Inferior parietal cortex (tissue), 1 donor: ENCODE results near the gene HPCAL1.

Experiments
- DNase-seq: peaks from one replicate; pipeline ENCODE4 v3.0.0-alpha.2; 2016; ENCODE audit errors: extremely low spot score

Gene HPCAL1

DNA sequence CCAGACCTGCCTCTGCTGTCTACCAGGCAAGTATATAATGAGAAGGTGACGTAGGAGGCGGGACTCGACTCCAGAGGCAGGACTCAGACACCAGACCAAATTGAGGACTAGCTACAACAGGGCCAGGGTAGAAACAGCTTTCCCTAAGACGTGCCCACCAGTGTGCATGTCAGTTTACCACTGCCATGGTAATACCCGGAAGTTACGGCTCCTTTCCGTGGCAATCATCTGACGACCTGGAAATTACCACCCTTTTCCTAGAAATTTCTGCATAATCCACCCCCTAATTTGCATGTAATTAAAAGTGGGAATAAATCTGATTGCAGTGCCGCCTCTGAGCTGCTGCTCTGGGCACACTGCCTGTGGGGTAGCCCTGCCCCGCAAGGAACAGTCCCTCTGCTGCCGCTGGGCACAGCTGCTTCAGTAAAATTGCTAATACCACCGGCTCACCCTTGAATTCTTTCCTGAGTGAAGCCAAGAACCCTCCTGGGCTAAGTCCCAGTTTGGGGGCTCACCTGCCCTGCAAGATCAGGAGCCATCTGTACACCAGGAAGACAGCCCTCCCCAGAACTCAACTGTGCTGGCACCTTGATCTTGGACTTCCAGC lies 86.4 kb downstream of the HPCAL1 start:
- no peak for DNase-seq

DNA sequence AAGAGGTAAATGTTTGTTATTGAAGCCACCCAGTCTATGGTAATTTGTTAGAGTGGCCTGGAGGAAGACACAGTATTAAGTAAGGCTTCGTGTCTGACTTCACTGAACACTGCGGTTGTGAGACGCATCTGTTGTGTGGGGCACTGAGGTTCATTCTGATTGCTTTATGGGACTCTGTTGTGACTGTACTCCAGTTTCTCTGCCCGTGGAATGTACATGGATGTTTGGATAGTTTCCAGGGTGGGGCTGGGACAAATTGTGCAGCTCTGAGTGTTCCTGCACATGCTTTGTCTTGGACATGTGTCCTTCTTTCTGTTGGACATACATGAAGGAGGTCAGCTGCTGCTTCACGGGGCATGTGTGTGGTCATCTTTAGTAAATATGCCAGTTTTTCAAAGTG lies 86.9 kb downstream of the HPCAL1 start:
- DNase-seq, result no peak

DNA sequence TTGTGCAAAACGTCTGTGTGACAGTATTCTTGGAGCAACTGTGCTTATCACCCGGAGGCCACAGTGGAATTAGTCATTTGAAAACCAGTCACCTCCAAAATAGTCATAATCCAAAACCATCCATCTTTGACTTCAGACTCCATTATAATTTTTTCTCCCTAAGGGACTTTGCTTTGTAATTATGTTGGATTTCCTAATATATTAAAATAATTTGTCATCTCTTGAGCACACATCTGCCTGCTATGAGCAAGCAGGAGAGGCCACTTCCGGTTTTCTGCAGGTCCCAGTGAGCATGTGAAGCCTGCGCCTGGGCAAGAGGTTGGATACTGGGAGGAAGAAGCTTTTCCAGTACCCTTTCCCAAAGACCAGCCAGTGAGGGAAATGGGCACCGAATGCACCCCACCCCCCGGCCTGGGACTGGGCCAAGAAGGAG lies 87.7 kb downstream of the HPCAL1 start:
- no peak for DNase-seq

DNA sequence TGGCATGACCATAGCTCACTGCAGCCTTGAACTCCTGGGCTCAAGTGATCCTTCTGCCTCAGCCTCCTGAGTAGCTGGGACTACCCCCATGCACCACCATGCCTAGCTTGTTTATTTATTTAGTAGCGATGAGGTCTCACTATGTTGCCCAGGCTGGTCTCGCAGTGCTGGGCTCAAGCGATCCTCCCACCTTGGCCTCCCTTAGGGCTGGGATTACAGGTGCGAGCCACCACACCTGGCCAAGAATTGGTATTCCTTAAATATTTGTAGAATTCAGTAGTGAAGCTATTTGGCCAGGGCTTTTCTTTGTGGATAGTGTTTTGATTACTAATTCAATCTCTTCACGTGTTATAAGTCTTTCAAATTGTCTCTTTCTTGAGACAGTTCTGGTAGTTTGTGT lies 89.4 kb downstream of the HPCAL1 start:
- DNase-seq, result no peak

DNA sequence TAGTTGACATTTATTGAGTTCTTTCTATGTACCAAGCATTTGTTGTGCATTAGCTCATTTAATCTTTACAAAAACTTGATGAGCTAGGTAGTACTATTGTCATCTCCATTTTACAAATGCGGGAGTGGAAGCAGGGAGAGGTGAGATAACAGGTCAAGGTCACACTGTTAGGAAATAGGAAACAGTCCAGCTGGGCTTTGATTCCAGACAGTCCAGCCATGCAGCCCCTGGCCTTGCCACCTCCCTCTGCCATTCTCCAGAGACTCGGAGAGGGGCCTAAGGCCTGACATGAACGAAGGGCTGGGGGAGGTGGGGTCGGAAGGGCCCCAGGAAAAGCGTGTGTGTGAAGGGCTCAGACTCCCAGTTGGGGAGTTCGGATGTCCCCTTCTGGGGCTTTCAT lies 89.8 kb downstream of the HPCAL1 start:
- no peak for DNase-seq

DNA sequence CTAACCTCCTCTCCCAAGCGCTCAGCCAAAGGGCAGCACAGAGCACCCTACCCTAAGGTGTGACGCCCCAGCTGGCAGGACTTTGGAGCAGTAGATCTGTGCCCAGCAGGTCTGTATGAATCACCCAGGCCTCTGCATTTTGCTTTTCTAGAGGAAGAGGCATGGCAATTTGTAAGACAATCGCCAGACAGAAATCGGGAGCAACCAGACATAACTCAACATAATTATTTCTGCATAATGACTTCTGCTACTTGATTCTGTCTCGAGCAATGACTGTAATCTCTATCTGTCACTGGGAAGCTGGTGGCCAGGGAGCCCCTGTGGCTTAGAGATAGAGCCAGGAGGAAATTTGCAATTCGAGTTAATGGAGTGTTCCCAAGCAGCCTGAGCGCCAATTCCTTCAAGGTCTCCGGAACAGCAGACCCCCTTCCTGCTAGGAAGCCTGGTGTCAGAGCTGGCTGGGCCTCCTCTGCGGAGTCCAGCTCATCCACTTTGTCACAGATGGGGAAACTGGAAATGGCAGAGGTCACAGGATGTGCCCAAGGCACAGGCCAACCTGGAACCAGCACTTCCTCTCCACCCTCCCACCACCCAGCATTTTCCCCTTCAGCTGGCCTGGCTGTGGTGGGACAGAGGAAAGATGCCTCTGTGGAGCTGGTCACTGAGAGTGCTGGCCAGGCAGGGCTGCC lies 90.4 kb downstream of the HPCAL1 start:
- DNase-seq, result no peak

DNA sequence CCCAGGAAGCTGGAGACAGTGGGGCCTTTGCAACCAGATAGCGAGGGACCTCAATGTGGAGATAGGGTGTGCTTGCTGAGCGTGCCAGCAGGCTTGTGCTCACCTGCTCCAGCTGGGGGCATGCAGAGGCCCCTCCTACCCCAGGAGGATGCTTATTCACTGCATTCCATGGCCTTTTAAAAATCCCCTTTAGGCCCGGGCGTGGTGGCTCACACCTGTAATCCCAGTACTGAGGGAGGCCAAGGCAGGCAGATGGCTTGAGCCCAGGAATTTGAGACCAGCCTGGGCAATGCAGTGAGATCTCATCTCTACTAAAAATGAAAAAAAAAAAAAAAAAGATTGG lies 90.9 kb downstream of the HPCAL1 start:
- no peak for DNase-seq

DNA sequence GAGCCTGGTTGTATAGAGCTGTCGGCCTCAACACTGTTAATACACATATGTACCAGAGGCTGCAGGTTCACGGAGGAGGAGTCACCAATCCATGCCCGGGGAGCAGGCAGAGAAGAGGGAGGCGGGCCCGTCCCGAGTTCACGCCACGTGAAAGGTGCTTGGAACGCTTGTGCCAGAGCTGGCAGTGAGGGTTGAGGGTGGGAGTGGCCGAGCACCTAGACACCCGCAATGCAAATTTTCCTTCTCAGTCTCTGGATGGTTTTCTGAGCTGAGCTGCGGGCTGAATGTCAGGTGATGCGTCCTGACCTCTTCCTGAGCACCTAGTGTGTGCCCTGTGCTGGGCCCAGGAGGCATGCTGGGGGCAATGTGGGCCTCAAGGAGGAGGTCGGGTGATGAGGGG lies 93.2 kb downstream of the HPCAL1 start:
- DNase-seq, result no peak

DNA sequence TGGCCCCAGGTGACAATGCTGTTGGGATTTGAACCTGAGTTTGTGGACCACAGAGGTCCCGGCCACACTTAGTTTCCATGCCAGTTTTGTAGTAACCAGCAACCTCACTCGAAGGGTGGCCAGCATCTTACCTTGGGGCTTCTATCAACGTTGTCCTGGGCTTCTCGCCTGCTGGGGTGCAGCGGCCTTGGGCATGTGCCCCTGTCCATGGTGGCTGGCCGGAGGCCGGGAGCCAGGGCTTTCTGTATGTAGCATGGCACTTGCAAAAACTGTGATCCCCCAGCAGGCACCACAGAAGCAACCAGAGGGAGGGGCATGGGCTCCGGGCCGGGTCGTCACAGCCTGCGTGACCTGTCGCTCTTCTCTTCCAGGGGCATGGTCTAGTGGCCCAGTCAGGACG lies 93.8 kb downstream of the HPCAL1 start:
- DNase-seq, result no peak

DNA sequence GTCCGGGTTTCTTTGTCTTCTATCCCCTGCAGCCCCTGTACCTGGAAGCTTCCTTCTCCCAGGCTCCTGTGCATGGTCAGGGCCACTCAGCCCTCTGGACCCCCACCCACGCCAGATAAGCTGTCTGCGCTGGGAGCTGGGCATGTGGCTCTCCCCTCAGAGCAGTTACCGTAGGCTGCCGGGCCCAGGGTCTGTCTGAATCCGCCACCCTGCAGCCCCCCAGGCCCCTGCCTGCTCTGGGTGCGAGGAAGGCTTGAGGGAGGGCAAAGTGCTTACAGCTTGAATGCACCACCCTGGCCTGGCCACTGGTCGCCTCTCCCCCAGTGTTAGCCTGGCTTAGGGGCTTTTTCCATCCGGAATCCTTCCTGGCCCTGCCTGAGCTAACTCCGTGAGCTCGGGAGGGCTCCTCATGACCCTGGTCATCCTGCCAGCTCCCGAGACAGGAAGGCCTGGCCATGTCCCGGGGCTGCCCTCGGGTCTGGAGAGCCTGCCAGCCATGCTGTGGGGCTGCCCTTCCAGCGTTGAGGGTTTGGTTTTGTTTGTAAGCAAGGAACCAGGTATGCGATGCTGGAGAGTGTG lies 94.7 kb downstream of the HPCAL1 start:
- DNase-seq, result no peak

DNA sequence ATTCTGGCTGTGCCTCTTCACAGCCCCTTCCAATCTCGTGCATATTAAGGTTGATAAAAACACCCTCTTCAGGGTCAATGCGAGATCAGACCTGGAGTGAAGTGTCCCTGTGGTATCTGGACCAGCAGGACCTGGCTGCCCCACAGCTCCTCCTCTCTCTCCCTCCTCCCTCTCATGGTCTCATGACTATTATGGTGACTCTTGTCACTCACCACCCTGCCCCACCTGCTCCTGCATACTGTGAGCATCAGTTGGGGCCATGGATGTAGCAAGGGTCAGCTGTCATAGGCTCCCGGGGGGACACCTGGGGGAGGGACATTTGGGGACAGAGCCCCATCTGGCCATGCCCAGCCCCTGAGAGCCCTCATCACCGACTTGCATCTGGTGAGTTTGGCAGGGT lies 95.2 kb downstream of the HPCAL1 start:
- no peak for DNase-seq

DNA sequence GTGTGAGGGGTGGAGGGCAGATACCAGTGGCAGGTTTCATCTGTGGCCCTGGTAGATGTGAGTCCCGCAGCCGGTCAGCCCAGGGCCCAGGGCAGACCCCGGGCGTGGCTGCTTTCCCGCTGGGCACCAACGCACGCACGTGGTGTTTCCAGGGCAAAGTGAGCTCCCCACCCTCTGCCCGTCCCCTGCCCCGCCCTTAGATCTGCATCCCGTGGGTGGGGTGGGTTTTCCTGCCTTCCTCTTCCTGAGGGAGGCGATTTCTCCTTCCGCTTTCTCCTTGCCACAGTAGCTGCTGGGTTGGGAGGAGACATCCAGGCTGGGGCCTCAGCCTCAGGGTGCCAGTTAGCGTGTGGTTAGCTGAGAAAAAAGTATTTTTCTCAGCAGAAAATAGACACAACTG lies 95.8 kb downstream of the HPCAL1 start:
- DNase-seq, result no peak

DNA sequence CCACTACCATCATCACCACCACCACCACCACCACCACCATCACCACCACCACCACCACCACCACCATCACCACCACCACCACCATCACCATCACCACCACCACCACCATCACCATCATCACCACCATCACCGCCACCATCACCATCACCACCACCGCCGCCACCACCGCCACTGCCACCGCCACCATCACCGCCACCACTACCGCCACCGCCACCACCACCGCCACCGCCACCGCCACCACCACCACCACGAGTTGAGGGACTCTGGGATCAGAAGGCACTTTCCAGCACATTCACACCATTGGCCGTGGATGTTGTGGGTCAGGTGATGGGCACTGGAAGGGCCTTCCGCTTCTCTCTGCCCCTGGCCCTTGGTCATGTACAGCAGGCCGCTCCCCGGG lies 96.7 kb downstream of the HPCAL1 start:
- DNase-seq, result no peak

DNA sequence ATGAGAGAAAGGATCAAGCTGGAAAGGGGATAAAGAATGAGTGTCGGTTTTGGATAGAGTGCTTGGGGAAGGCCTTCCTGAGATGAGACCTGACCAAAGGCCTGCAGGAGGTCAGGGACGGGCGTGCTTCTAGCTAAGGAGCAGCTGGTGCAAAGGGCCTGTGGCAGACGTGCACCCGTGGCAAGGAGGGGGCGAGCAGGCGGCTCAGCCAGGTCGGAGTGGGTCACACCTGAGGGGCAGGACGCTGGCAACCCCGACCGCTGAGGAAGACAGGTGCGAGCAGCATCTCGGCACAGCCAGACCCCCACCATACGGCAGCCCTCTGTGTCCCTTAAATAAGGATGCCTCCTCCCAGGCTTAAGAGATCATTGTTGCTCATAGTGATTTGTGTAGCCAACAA lies 97.3 kb downstream of the HPCAL1 start:
- DNase-seq, result no peak

DNA sequence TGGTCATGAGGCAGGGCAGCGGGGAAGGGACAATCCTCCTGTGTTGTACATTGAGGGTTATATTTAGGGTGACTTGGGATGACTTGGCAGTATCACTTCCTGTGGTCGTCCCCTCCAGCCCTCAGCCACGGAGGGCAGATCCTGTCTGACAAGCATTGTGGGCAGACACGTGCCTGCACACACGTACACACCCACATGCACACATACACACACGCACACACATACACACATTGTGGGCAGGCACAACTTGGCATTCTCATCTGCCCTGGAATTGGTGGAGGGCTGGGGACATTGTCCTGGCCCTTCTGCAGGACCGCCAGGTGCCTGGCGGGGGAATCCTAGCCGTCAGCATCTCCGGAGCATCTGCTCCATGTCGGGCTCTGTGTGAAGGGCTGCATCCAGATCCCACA lies 97.9 kb downstream of the HPCAL1 start:
- DNase-seq, result no peak

DNA sequence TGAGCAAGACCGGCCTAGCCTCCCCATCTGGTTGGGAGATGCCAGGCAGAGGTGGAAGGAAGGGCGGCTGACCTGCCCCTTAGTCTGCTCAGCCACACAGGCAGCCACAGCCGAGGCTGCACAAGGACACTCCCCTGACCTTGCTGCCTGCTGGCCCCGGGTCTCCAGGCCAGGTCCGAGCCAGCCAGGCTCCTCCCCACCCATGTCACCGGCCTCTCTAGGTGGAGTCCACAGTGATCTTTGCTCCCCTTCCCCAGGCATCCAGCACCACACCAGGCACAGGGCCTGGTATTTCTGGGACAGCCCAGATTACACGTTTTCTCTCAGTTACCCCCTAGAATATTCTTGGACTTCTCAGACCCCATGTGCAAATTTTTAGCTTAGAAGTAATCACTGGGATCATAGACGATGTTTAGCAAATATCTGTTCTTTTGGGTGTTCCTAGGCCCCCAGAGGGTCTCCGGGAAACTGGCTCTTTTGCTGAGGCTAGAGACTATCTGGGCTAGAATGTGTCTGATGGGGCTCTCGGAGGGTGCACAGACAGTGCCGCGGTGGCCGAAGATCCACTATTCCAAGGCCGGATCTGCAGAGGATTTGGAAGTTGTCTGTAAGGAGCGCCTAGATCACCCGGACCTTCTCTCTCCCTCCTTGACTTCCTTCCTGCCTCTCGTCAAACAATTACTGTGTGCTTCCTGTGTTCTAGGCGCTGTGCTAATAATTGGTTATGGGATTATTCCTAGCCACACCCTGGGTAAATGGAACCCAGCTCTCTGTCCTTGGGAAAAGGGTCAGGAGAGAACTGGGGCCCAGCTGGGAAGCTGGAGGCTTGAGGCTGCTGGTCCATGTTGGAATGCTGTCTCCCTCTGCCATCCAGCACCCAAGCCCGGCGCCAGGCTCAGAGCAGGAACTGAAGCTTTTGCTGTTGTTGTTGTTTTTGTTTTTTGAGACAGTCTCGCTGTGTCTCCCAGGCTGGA lies 98.6 kb downstream of the HPCAL1 start:
- DNase-seq, result no peak

DNA sequence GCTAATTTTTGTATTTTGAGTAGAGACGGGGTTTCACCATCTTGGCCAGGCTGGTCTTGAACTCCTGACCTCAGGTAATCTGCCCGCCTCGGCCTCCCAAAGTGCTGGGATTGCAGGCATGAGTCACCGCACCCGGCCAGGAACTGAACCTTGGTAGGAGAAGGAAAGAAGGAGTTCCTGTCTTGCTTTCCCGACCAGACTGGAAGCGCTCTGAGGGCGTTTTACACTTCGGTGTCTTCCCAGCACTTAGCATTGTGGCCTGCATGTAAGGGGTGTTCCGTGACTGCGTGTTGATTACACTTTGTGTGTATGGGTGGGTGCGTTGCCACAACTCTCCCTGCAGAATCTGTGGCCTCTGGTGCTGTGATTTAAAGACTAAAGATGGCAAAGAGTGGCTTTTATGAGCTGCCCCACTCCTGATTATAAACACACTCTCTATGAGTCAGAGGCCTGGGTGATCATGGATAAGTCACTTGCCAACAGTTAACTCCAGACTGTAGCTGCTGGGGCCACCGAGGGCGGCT lies 99.4 kb downstream of the HPCAL1 start:
- DNase-seq, result no peak

DNA sequence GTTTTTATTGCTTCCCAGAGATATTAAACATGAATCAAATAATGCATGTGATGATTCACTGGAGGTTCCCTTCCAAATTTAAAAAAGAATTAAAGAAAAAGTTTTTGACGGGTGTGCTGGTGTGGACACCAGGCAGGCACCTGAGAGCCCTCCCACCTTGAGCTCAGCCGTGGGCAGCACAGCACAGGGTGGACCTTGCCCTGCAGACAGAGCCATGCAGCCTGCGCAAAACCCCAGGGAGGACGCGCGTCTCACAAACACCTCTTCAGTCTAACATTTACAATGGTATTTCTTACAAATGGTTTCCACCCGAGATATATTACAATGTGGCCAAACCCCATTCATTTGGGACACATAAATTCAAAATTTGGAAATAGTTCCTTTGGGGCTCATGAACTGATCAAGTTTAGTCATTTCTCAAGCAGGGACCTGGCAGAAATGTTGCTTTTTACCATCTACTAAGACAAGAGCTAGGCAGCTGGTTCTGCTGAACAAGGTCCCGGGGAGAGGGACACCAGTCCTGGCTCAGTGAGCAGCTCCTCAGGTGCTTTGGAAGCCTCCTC lies 100.0 kb downstream of the HPCAL1 start:
- no peak for DNase-seq

DNA sequence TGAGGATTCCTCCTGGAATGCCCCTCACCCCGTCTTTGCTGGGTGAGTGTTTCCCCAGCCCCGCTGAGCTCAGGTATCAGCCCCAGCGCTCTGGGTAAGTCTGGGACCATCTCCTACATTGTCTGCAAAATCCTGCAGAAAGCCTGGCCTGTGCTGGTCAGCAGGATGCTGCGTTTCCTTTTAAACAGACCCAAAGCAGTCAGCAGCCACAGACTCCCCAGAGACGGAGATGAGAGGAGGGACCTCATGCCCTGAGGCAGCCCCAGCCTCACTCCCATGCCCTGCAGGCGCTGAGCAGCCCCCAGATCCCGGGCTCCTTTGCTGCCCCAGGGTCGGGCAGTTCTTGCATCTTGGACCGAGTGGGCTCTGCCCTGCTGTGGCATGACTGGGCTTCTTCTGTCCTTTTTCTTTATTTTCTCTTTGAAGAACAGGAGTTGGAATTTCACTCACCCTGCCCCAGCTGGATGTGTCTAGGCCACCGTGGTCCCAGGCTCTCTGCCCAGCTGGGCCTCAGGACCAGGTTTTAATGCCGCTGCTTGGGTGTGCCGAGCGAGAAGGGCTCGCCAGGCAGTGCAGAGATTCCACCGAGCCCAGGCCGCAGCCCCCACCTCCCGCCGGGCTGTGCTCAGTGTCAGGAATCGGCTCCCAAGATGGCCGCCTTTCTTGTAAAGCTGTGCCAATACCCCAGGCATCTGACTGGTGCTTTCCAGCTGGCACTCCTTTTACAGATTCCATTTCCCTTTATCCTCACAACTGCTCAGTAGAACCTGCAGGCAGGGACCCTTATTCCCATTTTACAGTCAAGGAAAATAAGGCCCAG lies 101.8 kb downstream of the HPCAL1 start:
- no peak for DNase-seq

DNA sequence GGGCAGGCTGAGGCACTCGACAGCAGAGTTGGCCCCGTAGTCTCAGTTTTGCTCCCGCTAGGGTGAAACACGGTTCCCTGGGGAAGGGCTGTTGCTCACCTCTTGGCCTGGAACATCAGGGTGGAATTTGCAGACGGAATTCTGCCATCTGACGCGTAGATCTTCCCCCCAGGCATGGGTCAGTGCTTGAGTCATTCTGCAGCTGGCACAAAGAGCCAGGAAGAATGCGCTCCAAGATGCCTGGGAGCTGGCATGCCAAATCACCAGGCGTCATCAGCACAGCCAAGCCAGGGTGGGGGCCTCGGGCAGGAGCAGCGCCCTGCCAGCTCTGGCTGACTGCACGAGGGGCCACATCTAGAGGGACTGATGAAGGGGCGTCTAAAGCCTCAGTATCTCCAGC lies 102.7 kb downstream of the HPCAL1 start:
- DNase-seq, result no peak

DNA sequence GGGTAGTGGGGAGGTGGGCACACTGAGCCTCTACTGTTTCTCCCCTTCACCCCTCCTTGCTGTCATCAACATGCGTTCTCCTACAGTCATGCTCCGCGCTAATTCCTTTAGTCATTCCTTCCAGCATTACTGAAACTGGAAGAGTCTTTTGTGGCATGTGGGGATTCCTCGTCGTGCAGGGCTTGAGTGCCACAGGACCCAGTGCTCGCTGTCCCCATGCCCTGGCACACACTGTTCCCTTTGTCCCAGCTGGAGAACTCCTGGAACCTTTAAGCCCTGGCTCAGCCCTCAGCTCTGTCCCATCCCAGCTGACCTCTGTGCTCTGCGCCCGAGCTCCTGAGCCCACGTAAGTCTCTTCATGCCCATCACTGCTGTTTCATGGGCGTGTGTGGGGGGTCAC lies 103.3 kb downstream of the HPCAL1 start:
- DNase-seq, result no peak
